ENCODE results near the gene LAMA4.
A peak's percentile ranks its signal among the peaks of the same experiment; 100 is the strongest.

LAMA4 gene

GRCh38 chr6:112283621-112284020 is 29.3 kb upstream of the LAMA4 start:
- H3K36me3 ChIP-seq, result no peaks in the 10 kb centered on the region
- no peak overlapping the region for H3K4me3 ChIP-seq
- intact Hi-C loops (cut with DNase I; ENCODE audit: low total_unique reads), result loop anchor here (10.0 kb wide), 1 partner anchor 99 kb away; no protein-coding TSS in a partner anchor
- no peaks in the 10 kb centered on the region for H3K27me3 ChIP-seq
- DNase-seq, result no peak
- no peak for TF ChIP-seq CTCF (IDR thresholded peaks at IDR 0.05)
- no peak overlapping the region for H3K27ac ChIP-seq
- peaks cover 0 to 40% (median 3%) of the 10 kb centered on the region in 4 donors for H3K4me1 ChIP-seq
- H3K9me3 ChIP-seq, result no peaks in the 10 kb centered on the region

- H3K4me1 ChIP-seq, result peaks cover 0 to 36% (median 3%) of the 10 kb centered on the region in 4 donors
- H3K27ac ChIP-seq, result peak overlapping the region in 1 of 2 donors; percentile 42
- intact Hi-C loops (cut with DNase I; ENCODE audit: low total_unique reads), result loop anchor here (10.0 kb wide), 1 partner anchor 97 kb away; no protein-coding TSS in a partner anchor
- peak; percentile 59 to 73 for DNase-seq
- H3K9me3 ChIP-seq, result no peaks in the 10 kb centered on the region
- no peaks in the 10 kb centered on the region for H3K27me3 ChIP-seq
- H3K36me3 ChIP-seq, result no peaks in the 10 kb centered on the region
- TF ChIP-seq CTCF (IDR thresholded peaks at IDR 0.05), result peak; percentile 42 to 44
- H3K4me3 ChIP-seq, result no peak overlapping the region
These were observed 27.7 kb upstream of the LAMA4 start for GRCh38 chr6:112281821-112282615.

- Histone ChIP-seq H3K27ac (peak overlapping the region in 1 of 2 donors; percentile 13), H3K4me3 (no peak overlapping the region), H3K9me3 (no peaks in the 10 kb centered on the region), H3K36me3 (no peaks in the 10 kb centered on the region), H3K27me3 (no peaks in the 10 kb centered on the region), H3K4me1 (peaks cover 0 to 36% (median 3%) of the 10 kb centered on the region in 4 donors)
- DNase-seq, result no peak
- intact Hi-C loops (cut with DNase I; ENCODE audit: low total_unique reads), result no loop called here
- no peak for TF ChIP-seq CTCF (IDR thresholded peaks at IDR 0.05)
These were observed 24.9 kb upstream of the LAMA4 start for GRCh38 chr6:112279031-112279935.

- no peaks in the 10 kb centered on the region for H3K27me3 ChIP-seq
- no peaks in the 10 kb centered on the region for H3K36me3 ChIP-seq
- H3K9me3 ChIP-seq, result no peaks in the 10 kb centered on the region
- H3K27ac ChIP-seq, result no peak overlapping the region
- intact Hi-C loops (cut with DNase I; ENCODE audit: low total_unique reads), result no loop called here
- peaks cover 0 to 15% (median 3%) of the 10 kb centered on the region in 4 donors for H3K4me1 ChIP-seq
- no peak for TF ChIP-seq CTCF (IDR thresholded peaks at IDR 0.05)
- DNase-seq, result no peak
- H3K4me3 ChIP-seq, result no peak overlapping the region
These were observed 21.0 kb upstream of the LAMA4 start for GRCh38 chr6:112275365-112275764.

- TF ChIP-seq CTCF (IDR thresholded peaks at IDR 0.05), result no peak
- intact Hi-C loops (cut with DNase I; ENCODE audit: low total_unique reads), result no loop called here
- H3K4me1 ChIP-seq, result peaks cover 0 to 11% (median 2%) of the 10 kb centered on the region in 4 donors
- no peaks in the 10 kb centered on the region for H3K27me3 ChIP-seq
- H3K4me3 ChIP-seq, result no peak overlapping the region
- H3K9me3 ChIP-seq, result no peaks in the 10 kb centered on the region
- no peak overlapping the region for H3K27ac ChIP-seq
- H3K36me3 ChIP-seq, result no peaks in the 10 kb centered on the region
- DNase-seq, result no peak
These were observed 20.4 kb upstream of the LAMA4 start for GRCh38 chr6:112274774-112275173.
